Measurements from ENCODE around the gene ARL13B. TPM values are rescaled to one million over a fixed set of nuclear protein-coding genes. Genes with fewer than 3 reads are reported as not detected.

Gene ARL13B
- total and polyA plus RNA-seq, 2 of the 4 experiments (the other 2 are of a cell fraction) = 2.7 to 3.0 TPM

DNA sequence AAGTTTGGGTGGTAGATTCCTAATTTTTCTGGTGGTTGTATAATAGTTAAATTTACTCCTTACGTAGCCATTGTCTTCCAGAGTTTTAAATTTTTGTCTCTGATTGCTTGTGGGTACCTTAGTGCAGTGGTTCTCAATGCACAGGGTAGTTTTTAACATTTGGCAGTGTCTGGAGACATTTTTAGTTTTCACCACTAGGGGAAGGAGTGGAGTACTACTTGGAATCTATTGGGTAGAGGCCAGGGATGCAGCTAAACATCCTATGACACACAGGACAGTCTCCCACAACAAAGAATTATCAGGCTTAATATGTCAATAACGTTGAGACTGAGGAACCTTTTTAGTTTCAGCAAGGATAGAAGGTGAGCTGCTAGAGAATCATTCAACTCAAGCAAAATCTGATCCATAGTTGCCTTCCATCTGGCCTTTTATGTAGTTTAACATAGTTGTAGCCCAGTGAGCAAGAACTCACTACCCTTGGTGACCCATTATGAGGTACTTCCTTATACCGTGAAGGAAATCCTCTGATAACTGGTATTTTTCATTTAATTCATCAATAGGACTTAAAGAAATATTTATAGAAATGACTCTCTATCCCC, 57.1 kb downstream of the ARL13B start:
- Histone ChIP-seq H4K5ac (ENCODE audit: low read depth, low read length) (no peak overlapping the region), H2BK120ac (ENCODE audit: low read depth, low read length) (no peak overlapping the region), H3K4me2 (ENCODE audit: low read depth, low read length) (no peak overlapping the region), H3K27ac (ENCODE audit: insufficient read depth, low read length) (no peak overlapping the region), H3K9me3 (ENCODE audit: control insufficient read depth, insufficient read depth, low read length) (no peaks in the 10 kb centered on the region), H3K4me3 (ENCODE audit: insufficient read depth, low read depth, low read length) (no peak overlapping the region), H2BK5ac (ENCODE audit: low read depth, low read length, poor library complexity, severe bottlenecking) (no peak overlapping the region), H3K36me3 (ENCODE audit: control insufficient read depth, insufficient read depth, low read length) (peaks cover 2% of the 10 kb centered on the region; the same call in 1 of the 2 replicates), H2BK20ac (ENCODE audit: low read depth, low read length) (no peak overlapping the region), H2AK9ac (replicated peaks; ENCODE audit: low read depth, low read length, poor library complexity) (no peak overlapping the region), H3K18ac (ENCODE audit: low read depth, low read length) (no peak overlapping the region), H3K56ac (ENCODE audit: extremely low read depth, insufficient read depth, low read length) (no peak overlapping the region), H2AFZ (replicated peaks; ENCODE audit: low read length, poor library complexity) (no peak overlapping the region), H3K4me1 (ENCODE audit: control insufficient read depth, insufficient read depth, low read length) (no peaks in the 10 kb centered on the region), H4K20me1 (ENCODE audit: insufficient read depth, low read length) (no peaks in the 10 kb centered on the region), H3K14ac (replicated peaks; ENCODE audit: low read depth, low read length) (no peak overlapping the region), H2AK5ac (ENCODE audit: low read depth, low read length) (no peak overlapping the region), H3K9ac (ENCODE audit: low read depth, low read length) (no peak overlapping the region), H3K79me1 (ENCODE audit: low read depth in 1 of 2, low read length in 2 of 2) (no peaks in the 10 kb centered on the region), H4K8ac (ENCODE audit: low read depth in 2 of 2, low read length in 2 of 2) (no peak overlapping the region), H3K23ac (ENCODE audit: low read depth, low read length) (no peak overlapping the region), H2BK15ac (ENCODE audit: low read depth, low read length) (no peak overlapping the region), H3K9me1 (ENCODE audit: insufficient read depth, low read length) (no peaks in the 10 kb centered on the region), H4K91ac (ENCODE audit: insufficient read depth, low read depth, low read length) (no peak overlapping the region), H3K27me3 (ENCODE audit: control insufficient read depth, insufficient read depth, low read length) (no peaks in the 10 kb centered on the region), H3K4ac (ENCODE audit: low read depth, low read length) (no peak overlapping the region)
- ChIA-PET CTCF (interaction anchor here (0.8 to 1.0 kb wide), 2 partner anchors 9 to 20 kb away, joined by 3 to 5 read pairs; partner anchors contain the start of gene STX19), POLR2A (ENCODE audit: unreplicated experiment) (interaction anchor here (0.5 kb wide), 1 partner anchor 63 kb away, joined by 3 read pairs; the partner anchor contains the start of gene PROS1)
- ATAC-seq (ENCODE audit: low read depth) (peak; percentile 72; the same call in 1 of the 2 replicates), DNase-seq (peak; percentile 62)
- no CpG with 5 or more reads among the region's 3 CpGs for WGBS, 2 experiments (ENCODE audit: extremely low coverage in 2 of 2, insufficient read length in 1 of 2)
- intact Hi-C loops (cut with micrococcal nuclease) = no loop called here
- in situ Hi-C loops (cut with MboI; ENCODE audit: low sequenced_read_pairs) = no loop called here
- TF ChIP-seq RAD21 (IDR thresholded peaks at IDR 0.05; ENCODE audit: low read length) = peak; percentile 14; the same call in 1 of the 2 replicates
- TF ChIP-seq, protein P1, sequence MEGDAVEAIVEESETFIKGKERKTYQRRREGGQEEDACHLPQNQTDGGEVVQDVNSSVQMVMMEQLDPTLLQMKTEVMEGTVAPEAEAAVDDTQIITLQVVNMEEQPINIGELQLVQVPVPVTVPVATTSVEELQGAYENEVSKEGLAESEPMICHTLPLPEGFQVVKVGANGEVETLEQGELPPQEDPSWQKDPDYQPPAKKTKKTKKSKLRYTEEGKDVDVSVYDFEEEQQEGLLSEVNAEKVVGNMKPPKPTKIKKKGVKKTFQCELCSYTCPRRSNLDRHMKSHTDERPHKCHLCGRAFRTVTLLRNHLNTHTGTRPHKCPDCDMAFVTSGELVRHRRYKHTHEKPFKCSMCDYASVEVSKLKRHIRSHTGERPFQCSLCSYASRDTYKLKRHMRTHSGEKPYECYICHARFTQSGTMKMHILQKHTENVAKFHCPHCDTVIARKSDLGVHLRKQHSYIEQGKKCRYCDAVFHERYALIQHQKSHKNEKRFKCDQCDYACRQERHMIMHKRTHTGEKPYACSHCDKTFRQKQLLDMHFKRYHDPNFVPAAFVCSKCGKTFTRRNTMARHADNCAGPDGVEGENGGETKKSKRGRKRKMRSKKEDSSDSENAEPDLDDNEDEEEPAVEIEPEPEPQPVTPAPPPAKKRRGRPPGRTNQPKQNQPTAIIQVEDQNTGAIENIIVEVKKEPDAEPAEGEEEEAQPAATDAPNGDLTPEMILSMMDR (conservative IDR thresholded peaks at IDR 0.05; ENCODE audit: low read depth, low read length) = peak; percentile 47
- no peak for TF ChIP-seq SMC3 (IDR thresholded peaks at IDR 0.05; ENCODE audit: low read depth, low read length)
- no TSS peak for BruUV-seq (replicated peaks)
- dilution Hi-C loops (cut with HindIII; ENCODE audit: low sequenced_read_pairs, unreplicated experiment) = no loop called here

All from IMR-90 (cell line).